SU-DHL-6 (cell line): ENCODE measurements around the gene CYTH1.

ENCODE experiments used
- CTCF ChIP-seq: fragments of 200-600 bp; sonication (generic); IDR thresholded peaks from one replicate; pipeline ENCODE4 v1.5.1; 2017; ENCODE audit warnings: antibody characterized with exemption, mild to moderate bottlenecking, low read length, moderate library complexity; ENCODE audit not compliant: insufficient read depth, poor library complexity, severe bottlenecking
- EZH2phosphoT487 ChIP-seq: fragments of 200-600 bp; sonication (generic), shearing (Covaris generic); conservative IDR thresholded peaks from 2 replicates; pipeline ENCODE4 v1.6.1; 2018; ENCODE audit warnings: mild to moderate bottlenecking, antibody characterized with exemption, low read length, moderate library complexity, mixed read lengths

GRCh38 chr17:78692460-78693010, 89.5 kb downstream of the CYTH1 start:
- TF ChIP-seq CTCF (no peak), EZH2phosphoT487 (no peak)
